ENCODE data around the gene RAPGEFL1. TPM values are rescaled to one million over a fixed set of nuclear protein-coding genes. Genes with fewer than 3 reads are reported as not detected.
"Not testable (repeated sequence)": the region's sequence is repeated elsewhere in the genome, so short reads cannot be mapped to it uniquely, and the experiment has no call there.

Gene RAPGEFL1
- total and polyA plus RNA-seq, 2 experiments from 2014 or later: 10.6 to 12.2 TPM

DNA sequence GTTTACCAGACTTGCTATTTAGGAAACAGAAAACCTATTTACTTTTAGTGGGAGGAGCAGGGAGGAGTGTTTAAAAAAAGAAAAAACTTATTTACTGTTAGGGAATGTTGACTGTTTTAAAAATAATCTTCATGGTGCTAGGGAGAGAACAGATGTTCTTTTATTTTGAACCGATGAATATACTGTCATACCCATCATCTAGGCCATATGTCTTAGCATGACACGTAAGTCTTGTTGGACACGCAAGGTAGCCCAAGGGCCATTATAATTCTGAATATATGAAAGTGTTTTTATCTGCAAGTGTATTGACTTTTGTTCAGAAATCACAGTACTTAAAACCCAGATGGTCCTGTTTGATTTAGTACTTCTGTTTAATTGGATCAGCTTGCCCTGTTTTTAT lies 53.4 kb downstream of the RAPGEFL1 start:
- Histone ChIP-seq H3K4me3 (no peak overlapping the region), H3K27me3 (no peaks in the 10 kb centered on the region), H3K4me1 (ENCODE audit: low read depth) (no peaks in the 10 kb centered on the region), H3K27ac (no peak overlapping the region), H3K36me3 (peaks cover 3% of the 10 kb centered on the region), H3K9me3 (ENCODE audit: low read depth) (no peaks in the 10 kb centered on the region)
- TF ChIP-seq, protein P1, sequence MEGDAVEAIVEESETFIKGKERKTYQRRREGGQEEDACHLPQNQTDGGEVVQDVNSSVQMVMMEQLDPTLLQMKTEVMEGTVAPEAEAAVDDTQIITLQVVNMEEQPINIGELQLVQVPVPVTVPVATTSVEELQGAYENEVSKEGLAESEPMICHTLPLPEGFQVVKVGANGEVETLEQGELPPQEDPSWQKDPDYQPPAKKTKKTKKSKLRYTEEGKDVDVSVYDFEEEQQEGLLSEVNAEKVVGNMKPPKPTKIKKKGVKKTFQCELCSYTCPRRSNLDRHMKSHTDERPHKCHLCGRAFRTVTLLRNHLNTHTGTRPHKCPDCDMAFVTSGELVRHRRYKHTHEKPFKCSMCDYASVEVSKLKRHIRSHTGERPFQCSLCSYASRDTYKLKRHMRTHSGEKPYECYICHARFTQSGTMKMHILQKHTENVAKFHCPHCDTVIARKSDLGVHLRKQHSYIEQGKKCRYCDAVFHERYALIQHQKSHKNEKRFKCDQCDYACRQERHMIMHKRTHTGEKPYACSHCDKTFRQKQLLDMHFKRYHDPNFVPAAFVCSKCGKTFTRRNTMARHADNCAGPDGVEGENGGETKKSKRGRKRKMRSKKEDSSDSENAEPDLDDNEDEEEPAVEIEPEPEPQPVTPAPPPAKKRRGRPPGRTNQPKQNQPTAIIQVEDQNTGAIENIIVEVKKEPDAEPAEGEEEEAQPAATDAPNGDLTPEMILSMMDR (IDR thresholded peaks at IDR 0.05; ENCODE audit: low read depth, low read length): no peak
- no peak for DNase-seq (ENCODE audit: low read depth in 1 of 2, low spot score in 1 of 2)

DNA sequence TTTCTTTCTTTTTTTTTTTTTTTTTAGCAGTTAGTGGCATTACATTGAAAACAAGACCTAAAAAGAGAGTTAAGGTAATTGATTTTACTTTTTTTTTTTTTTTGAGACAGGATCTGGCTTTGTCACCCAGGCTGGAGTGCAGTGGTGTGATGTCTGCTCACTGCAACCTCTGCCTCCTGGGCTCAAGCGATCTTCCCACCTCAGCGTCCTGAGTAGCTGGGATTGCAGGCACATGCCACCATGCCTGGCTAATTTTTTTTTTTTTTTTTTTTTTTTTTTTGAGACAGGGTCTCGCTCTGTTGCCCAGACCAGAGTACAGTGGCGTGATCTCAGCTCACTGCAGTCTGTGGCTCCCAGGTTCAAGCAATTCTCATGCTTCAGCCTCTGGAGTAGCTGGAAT lies 54.7 kb downstream of the RAPGEFL1 start:
- H3K4me3 ChIP-seq; H3K9me3 ChIP-seq (ENCODE audit: low read depth); DNase-seq (ENCODE audit: low read depth in 1 of 2, low spot score in 1 of 2); H3K36me3 ChIP-seq; H3K27ac ChIP-seq; H3K4me1 ChIP-seq (ENCODE audit: low read depth); H3K27me3 ChIP-seq: not testable (repeated sequence)

DNA sequence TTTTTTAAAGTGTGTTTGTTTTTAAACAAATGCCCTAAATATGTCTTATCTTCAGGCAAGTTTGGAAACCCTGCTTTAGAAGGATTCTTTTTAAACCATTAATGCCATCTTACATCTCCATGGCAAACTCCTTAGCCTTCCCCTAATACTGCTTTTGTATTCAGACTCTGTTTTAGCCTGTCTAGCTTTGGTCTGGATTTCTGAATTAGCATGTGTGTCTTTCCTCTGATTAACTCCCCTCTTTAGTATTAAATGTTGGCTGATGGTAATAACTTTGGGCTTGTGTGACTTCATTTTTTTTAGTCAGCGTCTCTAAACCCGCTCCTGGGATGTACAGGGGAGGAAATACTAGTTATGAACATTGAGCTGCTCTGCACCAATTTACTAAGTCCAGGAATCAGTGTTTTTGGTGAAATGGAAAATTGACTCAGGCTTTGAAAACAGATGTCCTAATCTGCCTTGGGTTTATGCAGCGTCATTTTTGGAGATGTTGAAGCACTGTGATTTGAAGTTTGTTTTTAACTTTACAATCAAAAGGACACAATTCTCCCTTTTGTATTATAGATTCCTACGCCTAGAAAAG lies 64.1 kb downstream of the RAPGEFL1 start:
- DNase-seq (ENCODE audit: low read depth in 1 of 2, low spot score in 1 of 2): no peak
- Histone ChIP-seq H3K36me3 (no peaks in the 10 kb centered on the region), H3K4me3 (no peak overlapping the region), H3K9me3 (ENCODE audit: low read depth) (no peaks in the 10 kb centered on the region), H3K27me3 (no peaks in the 10 kb centered on the region), H3K4me1 (ENCODE audit: low read depth) (no peaks in the 10 kb centered on the region), H3K27ac (peak overlapping the region; percentile 39)
- TF ChIP-seq, protein P1 (IDR thresholded peaks at IDR 0.05; ENCODE audit: low read depth, low read length): no peak

DNA sequence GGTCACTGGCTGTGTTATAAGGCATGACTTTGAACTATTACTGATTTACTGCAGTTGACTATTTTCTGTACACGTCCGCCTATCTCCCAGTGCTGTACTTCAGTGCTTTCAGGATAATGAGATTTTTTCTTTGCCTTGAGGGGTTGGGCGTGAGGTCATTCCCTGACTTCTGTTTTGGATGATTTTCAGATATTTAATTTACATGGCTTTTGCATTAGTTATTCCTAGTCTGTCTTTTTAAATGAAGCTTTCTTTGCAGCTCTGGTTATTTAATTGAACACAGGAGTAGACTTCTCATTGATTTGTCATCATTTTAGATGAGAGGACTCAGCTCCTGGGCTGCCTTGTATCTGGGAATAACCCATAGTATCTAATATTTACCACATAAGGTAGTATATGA lies 65.5 kb downstream of the RAPGEFL1 start:
- no peaks in the 10 kb centered on the region for H3K9me3 ChIP-seq (ENCODE audit: low read depth)
- H3K27me3 ChIP-seq: no peaks in the 10 kb centered on the region
- H3K4me1 ChIP-seq (ENCODE audit: low read depth): no peaks in the 10 kb centered on the region
- DNase-seq (ENCODE audit: low read depth in 1 of 2, low spot score in 1 of 2): no peak
- TF ChIP-seq, protein P1 (IDR thresholded peaks at IDR 0.05; ENCODE audit: low read depth, low read length): no peak
- H3K36me3 ChIP-seq: no peaks in the 10 kb centered on the region
- H3K27ac ChIP-seq: no peak overlapping the region
- no peak overlapping the region for H3K4me3 ChIP-seq

DNA sequence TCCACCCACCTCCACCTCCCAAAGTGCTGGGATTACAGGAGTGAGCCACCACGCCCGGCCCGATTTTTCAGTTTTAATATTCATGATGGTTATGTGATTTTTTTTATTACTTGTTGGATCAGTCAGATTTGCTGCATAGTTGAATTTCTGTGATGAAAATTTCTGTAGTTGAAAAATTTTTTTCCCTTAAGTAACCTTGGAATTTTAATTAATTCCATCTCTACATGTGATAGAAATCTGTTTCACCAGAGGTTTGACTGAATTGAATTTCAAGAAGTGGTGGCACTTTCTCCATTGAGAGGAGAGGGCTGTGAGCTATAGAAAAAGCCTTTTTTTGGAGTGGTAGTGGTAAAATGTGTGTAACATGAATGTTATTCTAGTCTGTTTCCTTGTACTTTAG lies 66.5 kb downstream of the RAPGEFL1 start:
- DNase-seq (ENCODE audit: low read depth in 1 of 2, low spot score in 1 of 2): no peak
- TF ChIP-seq, protein P1 (IDR thresholded peaks at IDR 0.05; ENCODE audit: low read depth, low read length): no peak
- Histone ChIP-seq H3K9me3 (ENCODE audit: low read depth) (no peaks in the 10 kb centered on the region), H3K4me1 (ENCODE audit: low read depth) (peaks cover 5% of the 10 kb centered on the region), H3K27me3 (no peaks in the 10 kb centered on the region), H3K36me3 (no peaks in the 10 kb centered on the region), H3K27ac (no peak overlapping the region), H3K4me3 (no peak overlapping the region)

DNA sequence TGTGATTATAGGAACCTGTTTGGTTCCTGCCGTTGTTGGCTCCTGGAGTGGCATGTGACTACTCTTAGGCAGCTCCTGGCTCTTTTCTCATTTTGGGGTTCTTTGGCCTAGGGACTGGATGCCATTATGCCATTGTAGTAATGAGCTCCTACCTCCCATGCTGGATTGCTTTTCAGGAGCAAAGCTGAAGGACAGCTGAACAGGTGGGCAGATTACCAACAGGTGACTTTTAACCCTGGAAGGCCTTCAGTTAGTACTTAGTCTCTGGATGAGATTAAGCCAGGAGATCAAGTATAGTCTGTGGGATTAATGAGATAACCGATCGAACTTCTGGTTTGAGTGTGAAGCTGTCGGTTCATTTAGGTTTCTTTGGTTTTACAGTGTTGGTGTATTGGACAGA lies 67.0 kb downstream of the RAPGEFL1 start:
- Histone ChIP-seq H3K36me3 (no peaks in the 10 kb centered on the region), H3K27ac (no peak overlapping the region), H3K4me1 (ENCODE audit: low read depth) (peaks cover 6% of the 10 kb centered on the region), H3K9me3 (ENCODE audit: low read depth) (no peaks in the 10 kb centered on the region), H3K4me3 (no peak overlapping the region), H3K27me3 (no peaks in the 10 kb centered on the region)
- TF ChIP-seq, protein P1 (IDR thresholded peaks at IDR 0.05; ENCODE audit: low read depth, low read length): no peak
- DNase-seq (ENCODE audit: low read depth in 1 of 2, low spot score in 1 of 2): no peak

Other genes with a start within 250 kb of the RAPGEFL1 start
- gene ORMDL3, start 249.9 kb upstream of the RAPGEFL1 start, total RNA-seq: 49.4 and 52.8 TPM in 2 replicates
- 21.9 and 24.3 TPM in 2 replicates for gene ORMDL3, start 249.9 kb upstream of the RAPGEFL1 start, polyA plus RNA-seq
- not detected in 2 replicates for gene LRRC3C, start 249.7 kb upstream of the RAPGEFL1 start, total RNA-seq
- not detected in 2 replicates for gene LRRC3C, start 249.7 kb upstream of the RAPGEFL1 start, polyA plus RNA-seq
- not detected in 2 replicates for gene GSDMA, start 214.5 kb upstream of the RAPGEFL1 start, total RNA-seq
- not detected in 2 replicates for gene GSDMA, start 214.5 kb upstream of the RAPGEFL1 start, polyA plus RNA-seq
- gene PSMD3, start 196.7 kb upstream of the RAPGEFL1 start, total RNA-seq: 154 and 161 TPM in 2 replicates
- 139 and 160 TPM in 2 replicates for gene PSMD3, start 196.7 kb upstream of the RAPGEFL1 start, polyA plus RNA-seq
- gene CSF3, start 162.0 kb upstream of the RAPGEFL1 start, total RNA-seq: not detected in 2 replicates
- gene CSF3, start 162.0 kb upstream of the RAPGEFL1 start, polyA plus RNA-seq: not detected in 2 replicates
- gene MED24, start 123.1 kb upstream of the RAPGEFL1 start, total RNA-seq: 116 and 125 TPM in 2 replicates
- gene MED24, start 123.1 kb upstream of the RAPGEFL1 start, polyA plus RNA-seq: 102 and 121 TPM in 2 replicates
- gene THRA, start 114.5 kb upstream of the RAPGEFL1 start, total RNA-seq: 78.1 and 87.0 TPM in 2 replicates
- 58.1 and 65.4 TPM in 2 replicates for gene THRA, start 114.5 kb upstream of the RAPGEFL1 start, polyA plus RNA-seq
- gene NR1D1, start 76.9 kb upstream of the RAPGEFL1 start, total RNA-seq: 1.2 and 3.7 TPM in 2 replicates
- 1.7 and 4.2 TPM in 2 replicates for gene NR1D1, start 76.9 kb upstream of the RAPGEFL1 start, polyA plus RNA-seq
- 96.8 and 104 TPM in 2 replicates for gene MSL1, start 55.5 kb upstream of the RAPGEFL1 start, total RNA-seq
- 27.3 and 33.2 TPM in 2 replicates for gene MSL1, start 55.5 kb upstream of the RAPGEFL1 start, polyA plus RNA-seq
- gene CASC3, start 36.9 kb upstream of the RAPGEFL1 start, total RNA-seq: 32.5 and 49.9 TPM in 2 replicates
- gene CASC3, start 36.9 kb upstream of the RAPGEFL1 start, polyA plus RNA-seq: 54.6 and 95.1 TPM in 2 replicates
- 7.1 and 9.5 TPM in 2 replicates for gene WIPF2, start 41.8 kb downstream of the RAPGEFL1 start, total RNA-seq
- gene WIPF2, start 41.8 kb downstream of the RAPGEFL1 start, polyA plus RNA-seq: 20.0 and 21.8 TPM in 2 replicates
- 7.7 and 16.1 TPM in 2 replicates for gene CDC6, start 110.4 kb downstream of the RAPGEFL1 start, total RNA-seq
- gene CDC6, start 110.4 kb downstream of the RAPGEFL1 start, polyA plus RNA-seq: 7.2 and 20.1 TPM in 2 replicates
- gene RARA, start 131.7 kb downstream of the RAPGEFL1 start, total RNA-seq: 58.9 and 61.3 TPM in 2 replicates
- gene RARA, start 131.7 kb downstream of the RAPGEFL1 start, polyA plus RNA-seq: 33.2 and 43.4 TPM in 2 replicates
- gene GJD3, start 187.3 kb downstream of the RAPGEFL1 start, total RNA-seq: 0.48 and 1.7 TPM in 2 replicates
- gene GJD3, start 187.3 kb downstream of the RAPGEFL1 start, polyA plus RNA-seq: 4.6 and 8.6 TPM in 2 replicates
- 11.1 and 127 TPM in 2 replicates for gene TOP2A, start 240.4 kb downstream of the RAPGEFL1 start, total RNA-seq
- 21.7 and 168 TPM in 2 replicates for gene TOP2A, start 240.4 kb downstream of the RAPGEFL1 start, polyA plus RNA-seq

All from cardiac muscle cell (in vitro differentiated cells and primary cell).